ENCODE results near the gene UBTF. TPM values are rescaled to one million over a fixed set of nuclear protein-coding genes. Genes with fewer than 3 reads are reported as not detected.

The UBTF gene
- total RNA-seq, 2 experiments from 2014 or later: 148 to 158 TPM

DNA sequence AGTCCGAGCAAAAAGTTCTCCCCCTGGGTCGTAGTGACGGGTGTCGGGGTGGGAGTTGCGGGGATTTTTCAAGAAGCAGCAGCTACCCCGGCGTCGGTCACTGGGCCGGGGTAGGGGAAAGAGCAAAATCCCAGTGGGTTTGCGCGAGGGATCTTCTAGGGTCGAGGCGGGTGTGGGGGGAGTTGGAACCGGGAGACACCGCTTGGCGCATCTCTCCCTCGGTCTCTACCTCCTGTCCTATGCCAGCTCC lies 2.3 kb upstream of the UBTF start:
- Mint-ChIP-seq H3K9me3 (no peaks in the 10 kb centered on the region), H3K27ac (peak overlapping the region; percentile 92), H3K27me3 (no peaks in the 10 kb centered on the region), H3K4me3 (peak overlapping the region; percentile 95), H3K36me3 (ENCODE audit: low read depth) (peaks cover 33% of the 10 kb centered on the region), H3K4me1 (ENCODE audit: low read depth) (peaks cover 26% of the 10 kb centered on the region)
- CTCF ChIA-PET: interaction anchor here (0.5 to 2.5 kb wide), 10 partner anchors 12 to 249 kb away, joined by 3 to 33 read pairs (median 5); partner anchors contain the start of gene HDAC5
- DNase-seq (no peak), ATAC-seq (ENCODE audit: poor library complexity) (no peak)
- POLR2A ChIA-PET: interaction anchor here (0.6 to 10.5 kb wide), 22 partner anchors 9 to 1004 kb away, joined by 3 to 181 read pairs (median 10); partner anchors contain the start of genes ATXN7L3, GRN, HEXIM1 and HEXIM2
- Histone ChIP-seq H3K36me3 (ENCODE audit: insufficient read depth, low read length) (no peaks in the 10 kb centered on the region), H3K4me1 (ENCODE audit: insufficient read depth, low read length) (peaks cover 31% of the 10 kb centered on the region), H3K27me3 (ENCODE audit: control insufficient read depth in 1 of 2, insufficient read depth in 2 of 2, low read length in 2 of 2) (no peaks in the 10 kb centered on the region), H3K4me3 (ENCODE audit: low read length) (peak overlapping the region; percentile 86), H3K27ac (ENCODE audit: low read depth in 1 of 2, low read length in 2 of 2) (peak overlapping the region; percentile 43 to 91), H3K9me3 (ENCODE audit: control insufficient read depth in 1 of 2, insufficient read depth in 1 of 2, low read length in 2 of 2) (no peaks in the 10 kb centered on the region)
- TF ChIP-seq, protein P1, sequence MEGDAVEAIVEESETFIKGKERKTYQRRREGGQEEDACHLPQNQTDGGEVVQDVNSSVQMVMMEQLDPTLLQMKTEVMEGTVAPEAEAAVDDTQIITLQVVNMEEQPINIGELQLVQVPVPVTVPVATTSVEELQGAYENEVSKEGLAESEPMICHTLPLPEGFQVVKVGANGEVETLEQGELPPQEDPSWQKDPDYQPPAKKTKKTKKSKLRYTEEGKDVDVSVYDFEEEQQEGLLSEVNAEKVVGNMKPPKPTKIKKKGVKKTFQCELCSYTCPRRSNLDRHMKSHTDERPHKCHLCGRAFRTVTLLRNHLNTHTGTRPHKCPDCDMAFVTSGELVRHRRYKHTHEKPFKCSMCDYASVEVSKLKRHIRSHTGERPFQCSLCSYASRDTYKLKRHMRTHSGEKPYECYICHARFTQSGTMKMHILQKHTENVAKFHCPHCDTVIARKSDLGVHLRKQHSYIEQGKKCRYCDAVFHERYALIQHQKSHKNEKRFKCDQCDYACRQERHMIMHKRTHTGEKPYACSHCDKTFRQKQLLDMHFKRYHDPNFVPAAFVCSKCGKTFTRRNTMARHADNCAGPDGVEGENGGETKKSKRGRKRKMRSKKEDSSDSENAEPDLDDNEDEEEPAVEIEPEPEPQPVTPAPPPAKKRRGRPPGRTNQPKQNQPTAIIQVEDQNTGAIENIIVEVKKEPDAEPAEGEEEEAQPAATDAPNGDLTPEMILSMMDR (IDR thresholded peaks at IDR 0.05): no peak
- intact Hi-C loops (cut with DNase I, micrococcal nuclease): loop anchor here in 1 of 2 experiments (2.0 kb wide), 2 partner anchors 27 to 103 kb away; partner anchors contain the start of gene SLC25A39

DNA sequence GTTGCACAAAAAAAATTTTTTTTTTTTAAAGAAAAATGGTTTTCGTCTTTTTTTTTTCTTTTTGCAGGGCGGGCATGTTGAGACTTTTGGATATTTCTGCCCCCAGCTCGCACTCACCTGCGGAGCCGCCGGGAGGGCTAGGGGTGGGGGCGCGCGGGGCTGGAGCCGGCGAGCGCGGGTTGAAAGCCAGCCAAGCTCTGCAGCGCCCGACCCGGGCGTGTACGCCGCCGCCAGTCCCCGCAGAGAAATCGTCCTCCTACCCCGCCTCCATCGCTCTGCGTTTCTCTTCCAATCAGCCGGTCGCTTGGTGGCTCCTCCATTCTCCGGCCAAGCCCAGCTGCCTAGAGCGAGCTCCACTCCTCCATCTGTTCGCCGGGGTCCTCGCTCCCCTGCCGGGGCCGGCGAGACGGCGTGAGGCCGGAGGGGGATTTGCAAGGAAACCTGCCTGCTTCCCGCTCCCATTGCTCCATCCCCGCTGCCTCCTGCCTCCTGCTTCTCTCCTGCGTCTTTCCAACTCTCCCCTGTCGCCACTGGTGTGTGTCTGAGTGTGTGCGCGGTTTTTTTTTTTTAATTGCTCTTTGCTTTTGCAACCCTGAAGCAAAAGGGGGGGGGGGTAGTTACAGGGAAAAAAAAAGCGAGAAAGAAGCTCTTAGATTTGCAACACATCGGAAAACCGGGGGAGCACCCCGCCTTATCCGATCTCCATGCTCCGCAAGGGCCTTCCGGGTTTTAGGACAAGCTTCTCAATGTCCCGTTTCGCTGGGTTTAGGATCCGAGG lies 1.8 kb upstream of the UBTF start:
- ChIA-PET CTCF (interaction anchor here (0.5 to 2.5 kb wide), 11 partner anchors 11 to 249 kb away, joined by 3 to 33 read pairs (median 5); partner anchors contain the start of gene HDAC5), POLR2A (interaction anchor here (0.6 to 10.5 kb wide), 26 partner anchors 9 to 1005 kb away, joined by 3 to 181 read pairs (median 8); partner anchors contain the start of genes ATXN7L3, GRN, HDAC5 and HEXIM1)
- peak; percentile 14 for ATAC-seq (ENCODE audit: poor library complexity)
- Mint-ChIP-seq H3K27ac (peak overlapping the region; percentile 92), H3K36me3 (ENCODE audit: low read depth) (peaks cover 38% of the 10 kb centered on the region), H3K4me1 (ENCODE audit: low read depth) (peaks cover 31% of the 10 kb centered on the region), H3K27me3 (no peaks in the 10 kb centered on the region), H3K9me3 (no peaks in the 10 kb centered on the region), H3K4me3 (peak overlapping the region; percentile 95)
- no peaks in the 10 kb centered on the region for H3K9me3 ChIP-seq (ENCODE audit: control insufficient read depth in 1 of 2, insufficient read depth in 1 of 2, low read length in 2 of 2)
- peak in 13 of 14 experiments; percentile 45 to 86 (median 61) for DNase-seq
- TF ChIP-seq, protein P1 (IDR thresholded peaks at IDR 0.05): no peak
- peaks cover 36% of the 10 kb centered on the region for H3K4me1 ChIP-seq (ENCODE audit: insufficient read depth, low read length)
- intact Hi-C loops (cut with DNase I, micrococcal nuclease): loop anchor here in 1 of 2 experiments (2.0 kb wide), 2 partner anchors 28 to 104 kb away; partner anchors contain the start of gene SLC25A39
- H3K27me3 ChIP-seq (ENCODE audit: control insufficient read depth in 1 of 2, insufficient read depth in 2 of 2, low read length in 2 of 2): no peaks in the 10 kb centered on the region
- peak overlapping the region; percentile 49 to 91 for H3K27ac ChIP-seq (ENCODE audit: low read depth in 1 of 2, low read length in 2 of 2)
- H3K4me3 ChIP-seq (ENCODE audit: low read length): peak overlapping the region; percentile 86
- H3K36me3 ChIP-seq (ENCODE audit: insufficient read depth, low read length): peaks cover 2% of the 10 kb centered on the region

DNA sequence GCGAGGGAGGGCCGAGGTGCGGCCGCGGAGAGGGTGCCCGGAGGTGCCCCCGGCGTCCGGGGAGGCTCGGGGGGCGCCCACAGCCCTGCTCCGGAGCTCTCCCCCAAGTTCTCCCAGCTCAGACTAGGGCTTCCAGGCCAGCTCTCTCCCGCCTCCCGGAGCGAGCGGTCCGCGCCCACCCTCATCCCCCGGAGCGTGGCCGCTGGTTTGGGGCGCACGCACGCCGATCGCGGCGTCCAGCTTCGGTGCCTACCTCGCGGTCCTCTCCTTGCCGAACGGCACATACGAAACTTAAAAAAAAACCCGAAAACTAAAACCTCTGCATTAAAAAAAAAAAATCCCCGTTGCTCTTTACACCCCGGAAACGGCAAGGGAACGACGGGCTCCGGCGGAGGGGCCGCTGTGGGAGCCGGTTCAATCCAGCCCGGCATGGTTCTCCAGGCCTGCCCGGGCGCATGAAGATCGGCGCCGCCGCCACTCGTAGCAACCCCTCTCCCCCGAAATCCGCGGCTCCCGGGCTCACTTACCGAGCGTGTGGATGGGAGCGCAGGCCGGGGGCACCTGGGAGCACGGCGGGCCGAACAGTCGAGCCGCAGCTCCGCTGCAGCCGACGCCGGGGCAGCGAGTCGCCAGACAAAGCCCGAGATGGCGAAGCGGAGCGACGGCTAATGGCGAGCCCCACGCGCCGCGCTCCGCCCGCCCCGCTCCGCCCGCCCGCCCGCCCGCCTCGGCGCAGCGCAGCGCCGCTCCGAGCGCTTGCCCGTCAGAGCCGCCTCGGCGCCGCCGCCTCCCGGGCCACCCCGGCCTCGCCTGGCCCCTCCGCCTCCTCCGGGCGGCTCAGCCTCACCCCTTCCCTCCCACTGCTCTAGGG lies 973 bp upstream of the UBTF start:
- Histone ChIP-seq H3K9me3 (ENCODE audit: control insufficient read depth in 1 of 2, insufficient read depth in 1 of 2, low read length in 2 of 2) (no peaks in the 10 kb centered on the region), H3K4me3 (ENCODE audit: low read length) (peak overlapping the region; percentile 86), H3K36me3 (ENCODE audit: insufficient read depth, low read length) (peaks cover 9% of the 10 kb centered on the region), H3K4me1 (ENCODE audit: insufficient read depth, low read length) (peaks cover 44% of the 10 kb centered on the region), H3K27me3 (ENCODE audit: control insufficient read depth in 1 of 2, insufficient read depth in 2 of 2, low read length in 2 of 2) (no peaks in the 10 kb centered on the region), H3K27ac (ENCODE audit: low read depth in 1 of 2, low read length in 2 of 2) (peak overlapping the region; percentile 73 to 91)
- TF ChIP-seq, protein P1 (IDR thresholded peaks at IDR 0.05): no peak
- intact Hi-C loops (cut with DNase I, micrococcal nuclease): loop anchor here in 1 of 2 experiments (2.0 kb wide), 2 partner anchors 28 to 104 kb away; partner anchors contain the start of gene SLC25A39
- peaks cover 39% of the 10 kb centered on the region for H3K4me1 Mint-ChIP-seq (ENCODE audit: low read depth)
- ChIA-PET CTCF (interaction anchor here (0.6 to 2.5 kb wide), 12 partner anchors 10 to 125 kb away, joined by 3 to 33 read pairs (median 4); partner anchors contain the start of genes GRN and TMUB2), POLR2A (interaction anchor here (0.7 to 10.5 kb wide), 28 partner anchors 9 to 1006 kb away, joined by 3 to 181 read pairs (median 7); partner anchors contain the start of genes ATXN7L3, GRN, HDAC5 and HEXIM1)
- ATAC-seq (ENCODE audit: poor library complexity) (peak; percentile 28), DNase-seq (peak in 13 of 14 experiments; percentile 26 to 85 (median 59))
- H3K27me3 Mint-ChIP-seq: no peaks in the 10 kb centered on the region
- no peaks in the 10 kb centered on the region for H3K9me3 Mint-ChIP-seq
- peak overlapping the region; percentile 97 for H3K4me3 Mint-ChIP-seq
- peaks cover 46% of the 10 kb centered on the region for H3K36me3 Mint-ChIP-seq (ENCODE audit: low read depth)
- H3K27ac Mint-ChIP-seq: peak overlapping the region; percentile 92

Measured in CD4-positive, alpha-beta T cell (primary cell).